Motor neuron (in vitro differentiated cells): ENCODE measurements around the gene HNRNPA2B1. TPM values are rescaled to one million over a fixed set of nuclear protein-coding genes. Genes with fewer than 3 reads are reported as not detected.
"Not testable (repeated sequence)": the region's sequence is repeated elsewhere in the genome, so short reads cannot be mapped to it uniquely, and the experiment has no call there.

Experiments
- ATAC-seq, 8 experiments: fragments of 200-7000 bp; cut with Tn5 transposase; replicated peaks in 6 of 8; 2 replicates each; pipeline ENCODE4 v1.8.0; 2021; ENCODE audit warnings: mild to moderate bottlenecking in 8 of 8, moderate library complexity in 8 of 8
- H3K27ac ChIP-seq, 2 donors: fragments of 250-450 bp; sonication (Bioruptor Pico); 2 replicates each; pipeline ENCODE4 v1.9.0; 2021; ENCODE audit warnings: antibody characterized with exemption in 2 of 2, mild to moderate bottlenecking in 2 of 2, moderate library complexity in 1 of 2
- H3K4me1 ChIP-seq, 2 donors: fragments of 250-450 bp; sonication (Bioruptor Pico); replicated peaks in 1 of 2; 2 replicates each; pipeline ENCODE4 v1.6.1; 2021; ENCODE audit warnings: antibody characterized with exemption in 2 of 2, mild to moderate bottlenecking in 2 of 2, moderate library complexity in 1 of 2
- H3K4me3 ChIP-seq, 5 donors: fragments of 250-450 bp; sonication (Bioruptor Pico); 2 replicates each; pipeline ENCODE4 v1.9.0; 2021; ENCODE audit warnings: antibody characterized with exemption in 5 of 5, mild to moderate bottlenecking in 5 of 5, moderate library complexity in 4 of 5
- WGBS, 10 experiments: fragments of 450-650 bp; shearing (Covaris generic); methylation state at CpG; one replicate each; pipeline ENCODE4 v1.0.0; 2022; 5-methylcytosine and 5-hydroxymethylcytosine counted together
- in situ Hi-C, 9 experiments: fragments of 400-800 bp; cut with MboI; loops; one replicate each; pipeline ENCODE4 v1.15.0; 2021; ENCODE audit warnings: low sequenced_read_pairs in 9 of 9, low pct_unique_long_range_greater_than_20kb in 2 of 9; ENCODE audit not compliant: unreplicated experiment in 9 of 9
- total RNA-seq, 8 experiments: library from RNA; unstranded; fragments of 300-600 nt; gene quantifications; 2 replicates each; pipeline versions ENCODE4 v1.2.3 to v1.2.4, GENCODE V29; 2022

The HNRNPA2B1 gene
- total RNA-seq, 8 experiments from 2014 or later = 173 to 834 (median 276) TPM

GRCh38 chr7:26179826-26180497, 20.6 kb downstream of the HNRNPA2B1 start:
- WGBS, 10 experiments = 0 to 90% (median 69%) methylated on average over 1 to 7 of the region's 8 CpGs
- in situ Hi-C loops = loop anchor here in 3 of 9 experiments (5.0 to 25.0 kb wide), 4 partner anchors 88 to 293 kb away; no protein-coding TSS in a partner anchor
- peak in 6 of 8 experiments; percentile 6 to 21 (median 12) for ATAC-seq
- H3K27ac ChIP-seq = no peak overlapping the region
- no peaks in the 10 kb centered on the region for H3K4me1 ChIP-seq
- no peak overlapping the region for H3K4me3 ChIP-seq

- Histone ChIP-seq H3K27ac (no peak overlapping the region), H3K4me3 (no peak overlapping the region), H3K4me1 (no peaks in the 10 kb centered on the region)
- in situ Hi-C loops = loop anchor here in 3 of 9 experiments (25.0 kb wide), 3 partner anchors 92 to 292 kb away; no protein-coding TSS in a partner anchor
- 59 to 100% (median 80%) methylated on average over 1 to 5 of the region's 5 CpGs; no CpG with 5 or more reads in 3 of the 10 experiments for WGBS, 10 experiments
- ATAC-seq = peak in 6 of 8 experiments; percentile 2 to 25 (median 20)
Measured at GRCh38 chr7:26179422-26179821, 21.1 kb downstream of the HNRNPA2B1 start.

GRCh38 chr7:26178272-26178960, 22.1 kb downstream of the HNRNPA2B1 start:
- no peak overlapping the region for H3K4me3 ChIP-seq
- ATAC-seq = peak in 5 of 8 experiments; percentile 3 to 34 (median 15)
- 38 to 100% (median 80%) methylated on average over 1 to 5 of the region's 7 CpGs; no CpG with 5 or more reads in 1 of the 10 experiments for WGBS, 10 experiments

DNA sequence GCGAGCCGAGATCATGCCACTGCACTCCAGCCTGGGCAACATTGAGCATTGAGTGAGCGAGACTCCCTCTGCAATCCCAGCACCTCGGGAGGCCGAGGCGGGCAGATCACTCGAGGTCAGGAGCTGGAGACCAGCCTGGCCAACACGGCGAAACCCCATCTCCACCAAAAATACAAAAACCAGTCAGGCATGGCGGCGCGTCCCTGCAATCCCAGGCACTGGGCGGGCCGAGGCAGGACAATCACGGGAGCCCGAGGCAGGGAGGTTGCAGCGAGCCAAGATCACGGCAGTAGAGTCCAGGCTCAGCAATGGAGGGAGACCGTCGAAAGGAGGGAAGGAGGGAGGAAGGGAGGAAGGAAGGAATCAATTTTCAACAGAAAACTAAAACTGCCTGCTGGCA, 23.3 kb downstream of the HNRNPA2B1 start:
- ATAC-seq, H3K4me1 ChIP-seq, H3K27ac ChIP-seq, H3K4me3 ChIP-seq: not testable (repeated sequence)
- WGBS, 10 experiments = 73 to 100% (median 95%) methylated on average over 1 to 8 of the region's 20 CpGs; no CpG with 5 or more reads in 1 of the 10 experiments
- in situ Hi-C loops = loop anchor here in 3 of 9 experiments (25.0 kb wide), 3 partner anchors 90 to 290 kb away; no protein-coding TSS in a partner anchor

More at GRCh38 chr7:26178272-26178960, 22.1 kb downstream of the HNRNPA2B1 start:
- no peak overlapping the region for H3K27ac ChIP-seq
- no peaks in the 10 kb centered on the region for H3K4me1 ChIP-seq
- in situ Hi-C loops = loop anchor here in 3 of 9 experiments (25.0 kb wide), 3 partner anchors 91 to 291 kb away; no protein-coding TSS in a partner anchor

DNA sequence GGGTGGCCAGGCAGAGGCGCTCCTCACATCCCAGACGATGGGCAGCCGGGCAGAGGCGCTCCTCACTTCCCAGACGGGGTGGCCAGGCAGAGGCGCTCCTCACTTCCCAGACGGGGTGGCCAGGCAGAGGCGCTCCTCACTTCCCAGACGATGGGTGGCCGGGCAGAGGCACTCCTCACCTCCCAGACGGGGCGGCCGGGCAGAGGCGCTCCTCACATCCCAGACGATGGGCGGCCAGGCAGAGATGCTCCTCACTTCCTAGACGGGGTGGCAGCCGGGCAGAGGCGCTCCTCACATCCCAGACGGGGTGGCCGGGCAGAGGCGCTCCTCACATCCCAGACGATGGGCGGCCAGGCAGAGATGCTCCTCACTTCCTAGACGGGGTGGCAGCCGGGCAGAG, 23.9 kb downstream of the HNRNPA2B1 start:
- not testable (repeated sequence) for H3K4me1 ChIP-seq, ATAC-seq, H3K4me3 ChIP-seq, H3K27ac ChIP-seq
- in situ Hi-C loops = loop anchor here in 3 of 9 experiments (25.0 kb wide), 3 partner anchors 89 to 289 kb away; no protein-coding TSS in a partner anchor
- WGBS, 10 experiments = no CpG with 5 or more reads among the region's 26 CpGs

GRCh38 chr7:26175903-26176302, 24.6 kb downstream of the HNRNPA2B1 start:
- in situ Hi-C loops = loop anchor here in 3 of 9 experiments (25.0 kb wide), 3 partner anchors 89 to 289 kb away; no protein-coding TSS in a partner anchor
- ATAC-seq, H3K27ac ChIP-seq: not testable (repeated sequence)

DNA sequence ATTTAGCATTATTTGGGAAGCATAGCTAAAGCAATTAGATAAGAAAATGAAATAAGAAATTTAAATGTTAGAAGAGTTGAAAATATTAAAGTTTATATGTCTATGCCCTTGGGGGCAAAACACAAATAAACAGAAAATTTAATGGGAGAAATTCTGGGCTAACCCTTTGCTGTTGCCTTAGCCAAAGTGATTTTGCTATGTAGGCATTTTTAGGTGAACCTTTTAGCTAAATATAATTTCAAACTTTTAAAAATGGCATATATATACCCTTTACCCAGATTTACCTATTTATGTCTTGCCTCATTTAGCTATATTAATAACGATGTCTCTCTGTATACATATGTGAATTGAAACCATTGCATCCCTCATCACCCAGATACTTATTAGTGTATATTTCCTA, 28.5 kb downstream of the HNRNPA2B1 start:
- no peak for ATAC-seq
- no peaks in the 10 kb centered on the region for H3K4me1 ChIP-seq
- WGBS, 10 experiments = 67 to 100% (median 94%) methylated on average over 1 of the region's 1 CpG
- H3K27ac ChIP-seq = no peak overlapping the region
- no peak overlapping the region for H3K4me3 ChIP-seq
- in situ Hi-C loops = no loop called here

More at GRCh38 chr7:26175903-26176302, 24.6 kb downstream of the HNRNPA2B1 start:
- not testable (repeated sequence) for H3K4me1 ChIP-seq, H3K4me3 ChIP-seq
- no CpG with 5 or more reads among the region's 4 CpGs for WGBS, 10 experiments

- Histone ChIP-seq H3K27ac (no peak overlapping the region), H3K4me1 (no peaks in the 10 kb centered on the region), H3K4me3 (no peak overlapping the region)
- WGBS, 10 experiments = 0 to 100% (median 84%) methylated on average over 1 to 2 of the region's 2 CpGs
- in situ Hi-C loops = no loop called here
- no peak for ATAC-seq
Measured at GRCh38 chr7:26171601-26172000, 28.9 kb downstream of the HNRNPA2B1 start.

- in situ Hi-C loops = no loop called here
- ATAC-seq = no peak
- Histone ChIP-seq H3K4me3 (no peak overlapping the region), H3K4me1 (no peaks in the 10 kb centered on the region), H3K27ac (no peak overlapping the region)
- WGBS, 10 experiments = 83 to 100% (median 100%) methylated on average over 1 of the region's 1 CpG; no CpG with 5 or more reads in 5 of the 10 experiments
Measured at GRCh38 chr7:26170663-26171062, 29.9 kb downstream of the HNRNPA2B1 start.

- Histone ChIP-seq H3K27ac (no peak overlapping the region), H3K4me1 (no peaks in the 10 kb centered on the region), H3K4me3 (no peak overlapping the region)
- in situ Hi-C loops = no loop called here
- WGBS, 10 experiments = 14 to 100% (median 73%) methylated on average over 1 to 2 of the region's 3 CpGs; no CpG with 5 or more reads in 5 of the 10 experiments
- ATAC-seq = peak in 1 of 8 experiments; percentile 18
Measured at GRCh38 chr7:26169271-26169670, 31.3 kb downstream of the HNRNPA2B1 start.

DNA sequence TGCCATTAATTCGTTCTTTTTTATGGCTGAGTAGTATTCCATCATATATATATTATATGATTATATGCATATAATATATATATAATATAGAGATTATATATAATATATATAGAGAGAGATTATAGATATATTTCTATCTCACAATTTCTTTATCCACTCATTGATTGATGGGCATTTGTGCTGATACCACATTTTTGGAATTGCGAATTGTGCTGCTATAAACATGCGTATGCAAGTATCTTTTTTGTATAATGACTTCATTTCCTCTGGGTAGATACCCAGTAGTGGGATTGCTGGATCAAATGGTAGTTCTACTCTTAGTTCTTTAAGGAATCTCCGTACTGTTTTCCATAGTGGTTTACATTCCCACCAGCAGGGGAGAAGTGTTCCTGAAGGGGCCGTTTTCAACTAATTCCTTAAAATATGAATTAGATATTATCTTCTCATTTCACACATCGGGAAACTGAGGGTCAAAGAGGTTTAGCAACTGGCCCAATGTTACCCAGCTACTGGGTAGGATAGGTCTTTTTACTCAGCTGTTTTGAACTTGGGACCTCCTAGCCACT, 32.0 kb downstream of the HNRNPA2B1 start:
- in situ Hi-C loops = no loop called here
- WGBS, 10 experiments = 41 to 90% (median 83%) methylated on average over 2 to 6 of the region's 6 CpGs; no CpG with 5 or more reads in 1 of the 10 experiments
- Histone ChIP-seq H3K4me3 (no peak overlapping the region), H3K4me1 (no peaks in the 10 kb centered on the region), H3K27ac (no peak overlapping the region)
- ATAC-seq = no peak

DNA sequence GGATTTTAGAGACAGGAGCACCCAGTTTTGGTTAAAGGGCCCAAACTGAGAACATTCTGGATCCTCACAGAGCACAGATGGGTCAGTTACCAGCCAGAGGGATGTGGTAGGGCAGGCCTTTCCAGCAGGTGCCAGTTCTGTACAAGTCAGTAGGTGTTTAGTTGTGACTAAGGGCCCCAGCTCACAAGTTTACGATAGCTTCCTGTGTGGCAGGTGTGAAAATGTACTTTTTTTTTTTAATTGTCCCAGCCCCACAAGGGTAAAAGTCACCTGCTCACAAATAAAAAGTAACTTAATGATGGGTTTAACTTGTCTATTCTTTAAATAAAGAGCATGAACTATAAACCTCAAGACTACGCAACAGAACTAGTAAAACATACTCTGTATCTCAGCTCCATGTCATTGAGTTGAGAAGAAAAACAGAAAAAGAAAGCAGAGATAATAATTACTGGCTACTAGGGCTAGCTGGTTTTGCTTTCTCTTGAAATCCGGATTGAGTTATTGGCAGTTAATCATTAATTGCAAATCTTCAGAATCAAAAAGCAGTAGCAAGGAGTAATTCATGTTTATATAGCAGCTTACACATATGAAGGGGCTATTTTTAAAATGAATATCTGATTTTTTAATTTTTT, 33.1 kb downstream of the HNRNPA2B1 start:
- H3K4me1 ChIP-seq = no peaks in the 10 kb centered on the region
- WGBS, 10 experiments = 61 to 100% (median 87%) methylated on average over 2 to 3 of the region's 3 CpGs; no CpG with 5 or more reads in 1 of the 10 experiments
- in situ Hi-C loops = no loop called here
- H3K4me3 ChIP-seq = no peak overlapping the region
- no peak overlapping the region for H3K27ac ChIP-seq
- ATAC-seq = no peak
